GM23248 (cell line): Measurements from ENCODE around the gene ZNF236.

ENCODE experiments used
- EZH2 ChIP-seq: fragments of 200-600 bp; sonication (generic); IDR thresholded peaks from 2 replicates; pipeline ENCODE4 v1.6.1; 2018; ENCODE audit warnings: antibody characterized with exemption, mild to moderate bottlenecking; ENCODE audit not compliant: insufficient read depth, poor library complexity, severe bottlenecking
- EZH2phosphoT487 ChIP-seq: fragments of 200-600 bp; sonication (generic); IDR thresholded peaks from 2 replicates; pipeline ENCODE4 v1.6.1; 2018; ENCODE audit warnings: antibody characterized with exemption, moderate library complexity, mild to moderate bottlenecking, low read depth; ENCODE audit not compliant: insufficient read depth

DNA sequence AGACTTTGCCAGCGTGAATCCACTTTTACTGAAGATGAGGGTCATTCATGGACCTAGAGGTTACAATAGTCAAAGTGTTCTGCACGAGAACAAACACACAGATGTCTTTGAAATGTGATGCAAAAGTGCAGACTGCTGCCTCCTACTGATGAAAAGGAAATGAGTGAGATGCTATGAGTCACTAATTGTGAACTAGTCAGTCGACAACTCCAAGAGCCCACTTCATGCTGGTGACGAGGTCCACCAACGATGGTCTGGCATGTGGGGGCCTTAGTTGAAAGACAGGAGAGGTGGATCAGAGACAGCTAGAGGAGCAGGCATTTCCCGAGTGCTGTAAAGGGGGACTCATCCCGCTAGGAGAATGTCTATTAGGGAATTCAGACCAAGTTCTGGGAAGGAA, 17.1 kb upstream of the ZNF236 start:
- TF ChIP-seq EZH2 (no peak), EZH2phosphoT487 (no peak)
